CD4-positive, alpha-beta T cell (primary cell): ENCODE measurements around the gene MKKS. TPM values are rescaled to one million over a fixed set of nuclear protein-coding genes. Genes with fewer than 3 reads are reported as not detected.

Source experiments
- ATAC-seq: fragments of 200-7000 bp; cut with Tn5 transposase; one replicate; pipeline ENCODE4 v1.10.0; 2022; ENCODE audit warnings: mild to moderate bottlenecking; ENCODE audit not compliant: poor library complexity
- CTCF ChIA-PET: fragments of 350-600 bp; sonication (Branson Sonifier 250); formaldehyde crosslinking; loops from one replicate; lab custom pipeline; 2021; ENCODE audit warnings: antibody characterized with exemption, inconsistent platforms; lab: Charles Lee
- POLR2A ChIA-PET: fragments of 350-600 bp; sonication (Branson Sonifier 250); formaldehyde crosslinking; loops from one replicate; lab custom pipeline; 2021; ENCODE audit warnings: antibody characterized with exemption, inconsistent platforms; lab: Charles Lee
- DNase-seq, 14 experiments: peaks; one replicate each; pipeline ENCODE4 v3.0.0-alpha.2; 2013 to 2020; ENCODE audit warnings: mixed read lengths in 2 of 14
- H3K27ac ChIP-seq, 2 donors: one replicate each; pipeline versions ENCODE4 v1.5.1 to v1.7.0; 2013; ENCODE audit warnings: low read length in 2 of 2, low read depth in 1 of 2, mild to moderate bottlenecking in 1 of 2
- H3K27me3 ChIP-seq, 2 experiments: 1 replicate in 1 of 2; 2 replicates in 1 of 2; pipeline versions ENCODE4 v1.6.1 to v1.7.0; 2013; ENCODE audit warnings: low read length in 2 of 2, control low read depth in 1 of 2, mild to moderate bottlenecking in 1 of 2, moderate library complexity in 1 of 2; ENCODE audit not compliant: insufficient read depth in 2 of 2, control insufficient read depth in 1 of 2
- H3K36me3 ChIP-seq: one replicate; pipeline ENCODE4 v1.6.1; 2013; ENCODE audit warnings: low read length, control low read depth; ENCODE audit not compliant: insufficient read depth
- H3K4me1 ChIP-seq: one replicate; pipeline ENCODE4 v1.6.1; 2013; ENCODE audit warnings: low read length, control low read depth; ENCODE audit not compliant: insufficient read depth
- H3K4me3 ChIP-seq: one replicate; pipeline ENCODE4 v1.5.1; 2013; ENCODE audit warnings: mild to moderate bottlenecking, low read length, moderate library complexity
- H3K9me3 ChIP-seq, 2 experiments: 1 replicate in 1 of 2; 2 replicates in 1 of 2; pipeline versions ENCODE4 v1.6.1 to v1.7.0; 2013; ENCODE audit warnings: low read length in 2 of 2, mild to moderate bottlenecking in 2 of 2, control low read depth in 1 of 2, moderate library complexity in 1 of 2; ENCODE audit not compliant: control insufficient read depth in 1 of 2, insufficient read depth in 1 of 2
- H3K27ac Mint-ChIP-seq: one replicate; pipeline ENCODE4 v1.8.0; 2020; ENCODE audit warnings: mixed read lengths
- H3K27me3 Mint-ChIP-seq: one replicate; pipeline ENCODE4 v1.8.0; 2021; ENCODE audit warnings: mixed read lengths
- H3K36me3 Mint-ChIP-seq: one replicate; pipeline ENCODE4 v1.8.0; 2021; ENCODE audit warnings: low read depth, mixed read lengths
- H3K4me1 Mint-ChIP-seq: one replicate; pipeline ENCODE4 v1.8.0; 2021; ENCODE audit warnings: low read depth, mixed read lengths
- H3K4me3 Mint-ChIP-seq: one replicate; pipeline ENCODE4 v1.8.0; 2020; ENCODE audit warnings: mild to moderate bottlenecking, mixed read lengths
- H3K9me3 Mint-ChIP-seq: one replicate; pipeline ENCODE4 v1.8.0; 2020; ENCODE audit warnings: mixed read lengths
- CTCF ChIP-seq: fragments of 200-600 bp; IDR thresholded peaks from one replicate; pipeline ENCODE4 v1.8.0; 2022; ENCODE audit warnings: antibody characterized with exemption, mild to moderate bottlenecking
- intact Hi-C, 2 experiments: fragments of 100-400 bp; cut with DNase I in 1 of 2; cut with micrococcal nuclease in 1 of 2; formaldehyde crosslinking; loops; one replicate each; pipeline versions ENCODE4 v1.15.1 to v1.9.0; 2023 to 2025; cut with DNase I, micrococcal nuclease
- total RNA-seq, 174 experiments: library from RNA in 2 of 174; stranded (reverse) in 2 of 174; gene quantifications; one replicate each; pipeline ENCODE4 v1.2.3 and lab custom pipeline; 2021 to 2026

MKKS gene
- total RNA-seq, 2 experiments from 2014 or later = 0.66 to 0.78 TPM

- Mint-ChIP-seq H3K27me3 (peaks cover 4% of the 10 kb centered on the region), H3K27ac (no peak overlapping the region), H3K9me3 (no peaks in the 10 kb centered on the region), H3K36me3 (no peaks in the 10 kb centered on the region), H3K4me3 (no peak overlapping the region), H3K4me1 (no peaks in the 10 kb centered on the region)
- intact Hi-C loops = no loop called here
- DNase-seq (no peak), ATAC-seq (no peak)
- H3K9me3 ChIP-seq = no peaks in the 10 kb centered on the region
- no peaks in the 10 kb centered on the region for H3K27me3 ChIP-seq
- POLR2A ChIA-PET = no interaction called here
- H3K4me1 ChIP-seq = no peaks in the 10 kb centered on the region
- no peak for TF ChIP-seq CTCF
- H3K27ac ChIP-seq = no peak overlapping the region
- H3K36me3 ChIP-seq = no peaks in the 10 kb centered on the region
- CTCF ChIA-PET = no interaction called here
- no peak overlapping the region for H3K4me3 ChIP-seq
Measured at GRCh38 chr20:10357061-10357708, 76.8 kb downstream of the MKKS start.

GRCh38 chr20:10356628-10357027 is 77.4 kb downstream of the MKKS start:
- Histone ChIP-seq H3K4me1 (no peaks in the 10 kb centered on the region), H3K27me3 (no peaks in the 10 kb centered on the region), H3K27ac (no peak overlapping the region), H3K36me3 (no peaks in the 10 kb centered on the region), H3K9me3 (no peaks in the 10 kb centered on the region), H3K4me3 (no peak overlapping the region)
- no peaks in the 10 kb centered on the region for H3K4me1 Mint-ChIP-seq
- H3K27me3 Mint-ChIP-seq = peaks cover 4% of the 10 kb centered on the region
- H3K27ac Mint-ChIP-seq = no peak overlapping the region
- DNase-seq (no peak), ATAC-seq (no peak)
- H3K4me3 Mint-ChIP-seq = no peak overlapping the region
- intact Hi-C loops = no loop called here
- no peak for TF ChIP-seq CTCF
- no peaks in the 10 kb centered on the region for H3K36me3 Mint-ChIP-seq
- ChIA-PET POLR2A (no interaction called here), CTCF (no interaction called here)
- H3K9me3 Mint-ChIP-seq = no peaks in the 10 kb centered on the region

- no peaks in the 10 kb centered on the region for H3K9me3 ChIP-seq
- H3K4me1 ChIP-seq = peaks cover 14% of the 10 kb centered on the region
- intact Hi-C loops = no loop called here
- DNase-seq (no peak), ATAC-seq (no peak)
- H3K27me3 ChIP-seq = no peaks in the 10 kb centered on the region
- no peaks in the 10 kb centered on the region for H3K36me3 ChIP-seq
- H3K4me3 ChIP-seq = no peak overlapping the region
- H3K27ac ChIP-seq = no peak overlapping the region
- Mint-ChIP-seq H3K27ac (no peak overlapping the region), H3K9me3 (no peaks in the 10 kb centered on the region), H3K27me3 (peaks cover 4% of the 10 kb centered on the region), H3K36me3 (no peaks in the 10 kb centered on the region), H3K4me1 (peaks cover 9% of the 10 kb centered on the region), H3K4me3 (no peak overlapping the region)
- TF ChIP-seq CTCF = no peak
- ChIA-PET POLR2A (no interaction called here), CTCF (no interaction called here)
Measured at GRCh38 chr20:10352934-10353824, 80.8 kb downstream of the MKKS start.

Other genes starting within 250 kb of the MKKS start
- not detected for gene SNAP25, start 215.4 kb downstream of the MKKS start, total RNA-seq
- 1 to 10 TPM; 1.6 to 1.8 TPM for gene SLX4IP, start 1.1 kb upstream of the MKKS start, total RNA-seq
- 1 to 10 TPM in 1 of 2 experiments, under 1 TPM in 1; 0.77 to 1.2 TPM for gene JAG1, start 239.8 kb upstream of the MKKS start, total RNA-seq